Measurements from ENCODE around the gene THOC6. TPM values are rescaled to one million over a fixed set of nuclear protein-coding genes. Genes with fewer than 3 reads are reported as not detected.

The THOC6 gene
- polyA plus RNA-seq, 1 donor from 2014 or later, result 11.4 TPM

DNA sequence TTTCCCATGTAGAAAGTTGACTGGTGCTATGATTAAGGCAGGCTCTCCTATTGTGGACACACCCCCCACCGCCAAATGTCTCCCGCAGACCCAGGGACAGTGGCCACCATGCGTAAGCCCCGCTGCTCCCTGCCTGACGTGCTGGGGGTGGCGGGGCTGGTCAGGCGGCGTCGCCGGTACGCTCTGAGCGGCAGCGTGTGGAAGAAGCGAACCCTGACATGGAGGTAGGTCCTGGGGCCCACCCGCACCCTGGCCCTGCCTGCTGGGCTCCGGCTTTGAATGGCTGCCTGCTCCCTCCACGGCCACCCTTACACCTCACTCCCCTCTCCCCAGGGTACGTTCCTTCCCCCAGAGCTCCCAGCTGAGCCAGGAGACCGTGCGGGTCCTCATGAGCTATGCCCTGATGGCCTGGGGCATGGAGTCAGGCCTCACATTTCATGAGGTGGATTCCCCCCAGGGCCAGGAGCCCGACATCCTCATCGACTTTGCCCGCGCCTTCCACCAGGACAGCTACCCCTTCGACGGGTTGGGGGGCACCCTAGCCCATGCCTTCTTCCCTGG, 26.2 kb downstream of the THOC6 start:
- Histone ChIP-seq H4K20me1 (ENCODE audit: insufficient read depth) (no peaks in the 10 kb centered on the region), H3K9ac (ENCODE audit: low read length) (no peak overlapping the region), H3F3A (ENCODE audit: insufficient read depth, low read length, poor library complexity, severe bottlenecking) (no peaks in the 10 kb centered on the region), H3K9me2 (ENCODE audit: insufficient read depth, low read length) (no peaks in the 10 kb centered on the region), H2AFZ (ENCODE audit: low read depth, low read length) (no peak overlapping the region), H3K79me2 (replicated peaks; ENCODE audit: insufficient read depth, low read length) (no peaks in the 10 kb centered on the region), H3K4me2 (ENCODE audit: low read length) (no peak overlapping the region), H3K27me3 (ENCODE audit: insufficient read depth, low read depth, low read length) (peaks cover 47% of the 10 kb centered on the region), H3K36me3 (ENCODE audit: insufficient read depth, low read length) (no peaks in the 10 kb centered on the region), H3K4me3 (ENCODE audit: low read length) (no peak overlapping the region), H3K27ac (ENCODE audit: low read length) (no peak overlapping the region), H3K9me3 (ENCODE audit: low read length) (no peaks in the 10 kb centered on the region)
- TF ChIP-seq EP300 (conservative IDR thresholded peaks at IDR 0.05; ENCODE audit: poor library complexity, severe bottlenecking) (no peak), POLR2AphosphoS5 (IDR thresholded peaks at IDR 0.05) (no peak), RAD21 (conservative IDR thresholded peaks at IDR 0.05) (no peak), EZH2 (IDR thresholded peaks at IDR 0.05; ENCODE audit: borderline replicate concordance, insufficient read depth, low read length, poor library complexity, severe bottlenecking) (no peak), TAF1 (IDR thresholded peaks at IDR 0.05; ENCODE audit: low read depth) (no peak), MXI1 (conservative IDR thresholded peaks at IDR 0.05; ENCODE audit: poor library complexity, severe bottlenecking) (no peak), SMC3 (conservative IDR thresholded peaks at IDR 0.05; ENCODE audit: poor library complexity) (no peak)
- TF ChIP-seq, protein P1, sequence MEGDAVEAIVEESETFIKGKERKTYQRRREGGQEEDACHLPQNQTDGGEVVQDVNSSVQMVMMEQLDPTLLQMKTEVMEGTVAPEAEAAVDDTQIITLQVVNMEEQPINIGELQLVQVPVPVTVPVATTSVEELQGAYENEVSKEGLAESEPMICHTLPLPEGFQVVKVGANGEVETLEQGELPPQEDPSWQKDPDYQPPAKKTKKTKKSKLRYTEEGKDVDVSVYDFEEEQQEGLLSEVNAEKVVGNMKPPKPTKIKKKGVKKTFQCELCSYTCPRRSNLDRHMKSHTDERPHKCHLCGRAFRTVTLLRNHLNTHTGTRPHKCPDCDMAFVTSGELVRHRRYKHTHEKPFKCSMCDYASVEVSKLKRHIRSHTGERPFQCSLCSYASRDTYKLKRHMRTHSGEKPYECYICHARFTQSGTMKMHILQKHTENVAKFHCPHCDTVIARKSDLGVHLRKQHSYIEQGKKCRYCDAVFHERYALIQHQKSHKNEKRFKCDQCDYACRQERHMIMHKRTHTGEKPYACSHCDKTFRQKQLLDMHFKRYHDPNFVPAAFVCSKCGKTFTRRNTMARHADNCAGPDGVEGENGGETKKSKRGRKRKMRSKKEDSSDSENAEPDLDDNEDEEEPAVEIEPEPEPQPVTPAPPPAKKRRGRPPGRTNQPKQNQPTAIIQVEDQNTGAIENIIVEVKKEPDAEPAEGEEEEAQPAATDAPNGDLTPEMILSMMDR (IDR thresholded peaks at IDR 0.05; ENCODE audit: poor library complexity, severe bottlenecking), result no peak
- TF ChIP-seq, protein P2, sequence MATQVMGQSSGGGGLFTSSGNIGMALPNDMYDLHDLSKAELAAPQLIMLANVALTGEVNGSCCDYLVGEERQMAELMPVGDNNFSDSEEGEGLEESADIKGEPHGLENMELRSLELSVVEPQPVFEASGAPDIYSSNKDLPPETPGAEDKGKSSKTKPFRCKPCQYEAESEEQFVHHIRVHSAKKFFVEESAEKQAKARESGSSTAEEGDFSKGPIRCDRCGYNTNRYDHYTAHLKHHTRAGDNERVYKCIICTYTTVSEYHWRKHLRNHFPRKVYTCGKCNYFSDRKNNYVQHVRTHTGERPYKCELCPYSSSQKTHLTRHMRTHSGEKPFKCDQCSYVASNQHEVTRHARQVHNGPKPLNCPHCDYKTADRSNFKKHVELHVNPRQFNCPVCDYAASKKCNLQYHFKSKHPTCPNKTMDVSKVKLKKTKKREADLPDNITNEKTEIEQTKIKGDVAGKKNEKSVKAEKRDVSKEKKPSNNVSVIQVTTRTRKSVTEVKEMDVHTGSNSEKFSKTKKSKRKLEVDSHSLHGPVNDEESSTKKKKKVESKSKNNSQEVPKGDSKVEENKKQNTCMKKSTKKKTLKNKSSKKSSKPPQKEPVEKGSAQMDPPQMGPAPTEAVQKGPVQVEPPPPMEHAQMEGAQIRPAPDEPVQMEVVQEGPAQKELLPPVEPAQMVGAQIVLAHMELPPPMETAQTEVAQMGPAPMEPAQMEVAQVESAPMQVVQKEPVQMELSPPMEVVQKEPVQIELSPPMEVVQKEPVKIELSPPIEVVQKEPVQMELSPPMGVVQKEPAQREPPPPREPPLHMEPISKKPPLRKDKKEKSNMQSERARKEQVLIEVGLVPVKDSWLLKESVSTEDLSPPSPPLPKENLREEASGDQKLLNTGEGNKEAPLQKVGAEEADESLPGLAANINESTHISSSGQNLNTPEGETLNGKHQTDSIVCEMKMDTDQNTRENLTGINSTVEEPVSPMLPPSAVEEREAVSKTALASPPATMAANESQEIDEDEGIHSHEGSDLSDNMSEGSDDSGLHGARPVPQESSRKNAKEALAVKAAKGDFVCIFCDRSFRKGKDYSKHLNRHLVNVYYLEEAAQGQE (IDR thresholded peaks at IDR 0.05; ENCODE audit: borderline replicate concordance), result no peak

DNA sequence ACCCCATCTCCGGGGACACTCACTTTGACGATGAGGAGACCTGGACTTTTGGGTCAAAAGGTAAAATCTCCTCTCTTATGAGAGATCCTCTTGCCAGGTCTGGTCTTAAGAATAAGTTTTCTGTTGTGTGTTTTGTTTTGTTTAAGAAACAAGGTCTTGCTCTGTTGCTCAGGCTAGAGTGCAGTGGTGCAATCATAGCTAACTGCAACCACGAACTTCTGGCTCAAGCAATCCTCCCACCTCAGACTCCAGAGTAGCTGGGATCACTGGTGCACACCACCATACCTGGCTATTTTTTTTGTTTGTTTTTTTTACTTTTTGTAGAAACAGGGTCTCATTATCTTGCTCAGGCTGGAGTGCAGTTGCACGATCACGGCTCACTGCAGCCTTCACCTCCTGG, 26.7 kb downstream of the THOC6 start:
- Histone ChIP-seq H3K27me3 (ENCODE audit: insufficient read depth, low read depth, low read length) (peaks cover 42% of the 10 kb centered on the region), H3F3A (ENCODE audit: insufficient read depth, low read length, poor library complexity, severe bottlenecking) (no peaks in the 10 kb centered on the region), H3K4me2 (ENCODE audit: low read length) (no peak overlapping the region), H2AFZ (ENCODE audit: low read depth, low read length) (no peak overlapping the region), H3K4me3 (ENCODE audit: low read length) (no peak overlapping the region), H3K9me3 (ENCODE audit: low read length) (no peaks in the 10 kb centered on the region), H3K9me2 (ENCODE audit: insufficient read depth, low read length) (no peaks in the 10 kb centered on the region), H3K36me3 (ENCODE audit: insufficient read depth, low read length) (no peaks in the 10 kb centered on the region), H3K79me2 (replicated peaks; ENCODE audit: insufficient read depth, low read length) (no peaks in the 10 kb centered on the region), H4K20me1 (ENCODE audit: insufficient read depth) (no peaks in the 10 kb centered on the region), H3K27ac (ENCODE audit: low read length) (no peak overlapping the region), H3K9ac (ENCODE audit: low read length) (no peak overlapping the region)
- TF ChIP-seq RAD21 (conservative IDR thresholded peaks at IDR 0.05) (no peak), EZH2 (IDR thresholded peaks at IDR 0.05; ENCODE audit: borderline replicate concordance, insufficient read depth, low read length, poor library complexity, severe bottlenecking) (no peak), EP300 (conservative IDR thresholded peaks at IDR 0.05; ENCODE audit: poor library complexity, severe bottlenecking) (no peak), TAF1 (IDR thresholded peaks at IDR 0.05; ENCODE audit: low read depth) (no peak), SMC3 (conservative IDR thresholded peaks at IDR 0.05; ENCODE audit: poor library complexity) (no peak), POLR2AphosphoS5 (IDR thresholded peaks at IDR 0.05) (no peak), MXI1 (conservative IDR thresholded peaks at IDR 0.05; ENCODE audit: poor library complexity, severe bottlenecking) (no peak)
- TF ChIP-seq, protein P2 (IDR thresholded peaks at IDR 0.05; ENCODE audit: borderline replicate concordance), result no peak
- TF ChIP-seq, protein P1 (IDR thresholded peaks at IDR 0.05; ENCODE audit: poor library complexity, severe bottlenecking), result no peak
